Heart left ventricle (tissue), 16 donors: ENCODE results near the gene FAAH2. TPM values are rescaled to one million over a fixed set of nuclear protein-coding genes. Genes with fewer than 3 reads are reported as not detected.
A peak's percentile ranks its signal among the peaks of the same experiment; 100 is the strongest.
"Not testable (repeated sequence)": the region's sequence is repeated elsewhere in the genome, so short reads cannot be mapped to it uniquely, and the experiment has no call there.

ENCODE experiments used
- ATAC-seq, 4 donors: fragments of 200-7000 bp; cut with Tn5 transposase; one replicate each; pipeline ENCODE4 v1.9.1; 2020 to 2022; ENCODE audit warnings: moderate library complexity in 4 of 4, mild to moderate bottlenecking in 3 of 4, moderate number of reproducible peaks in 1 of 4
- DNase-seq, 5 donors: peaks; one replicate each; pipeline ENCODE4 v3.0.0-alpha.2; 2020
- H3K27ac ChIP-seq, 12 donors: fragments of 200-600 bp; sonication (generic) in 4 of 12; one replicate each; pipeline versions ENCODE4 v1.5.0 to v1.8.0; 2016 to 2022; ENCODE audit warnings: mild to moderate bottlenecking in 2 of 12
- H3K27me3 ChIP-seq, 9 donors: fragments of 200-600 bp; sonication (generic) in 2 of 9; one replicate each; pipeline versions ENCODE4 v1.5.1 to v1.8.0; 2016 to 2022; ENCODE audit warnings: mild to moderate bottlenecking in 3 of 9
- H3K36me3 ChIP-seq, 9 donors: fragments of 200-600 bp; sonication (generic) in 2 of 9; one replicate each; pipeline versions ENCODE4 v1.5.0 to v1.8.0; 2018 to 2022; ENCODE audit warnings: mild to moderate bottlenecking in 2 of 9
- H3K4me1 ChIP-seq, 12 donors: fragments of 200-600 bp; sonication (generic) in 4 of 12; one replicate each; pipeline versions ENCODE4 v1.5.0 to v1.8.0; 2016 to 2022; ENCODE audit warnings: mild to moderate bottlenecking in 3 of 12
- H3K4me3 ChIP-seq, 12 donors: fragments of 200-600 bp; sonication (generic) in 4 of 12; one replicate each; pipeline versions ENCODE4 v1.5.0 to v1.8.0; 2017 to 2022; ENCODE audit warnings: mild to moderate bottlenecking in 9 of 12, moderate library complexity in 4 of 12
- H3K9me3 ChIP-seq, 12 donors: fragments of 200-600 bp; sonication (generic) in 4 of 12; one replicate each; pipeline versions ENCODE4 v1.5.0 to v1.8.0; 2016 to 2022; ENCODE audit warnings: mild to moderate bottlenecking in 1 of 12
- POLR2A ChIP-seq, 2 donors: fragments of 450-650 bp; IDR thresholded peaks; one replicate each; pipeline ENCODE4 v1.6.1; 2017; ENCODE audit warnings: antibody characterized with exemption in 2 of 2, mild to moderate bottlenecking in 2 of 2, moderate library complexity in 2 of 2
- WGBS, 4 donors: extraction: QIAGEN DNeasy Blood & Tissue Kit in 2 of 4; methylation state at CpG; one replicate each; pipeline versions ENCODE4 v1.1.5 to v1.1.7; 2013 to 2018; 5-methylcytosine and 5-hydroxymethylcytosine counted together
- intact Hi-C, 10 donors: fragments of 100-400 bp; cut with DNase I; formaldehyde crosslinking; loops; one replicate each; pipeline versions ENCODE4 v1.11.1 to v1.14.2; 2022
- polyA plus RNA-seq, 2 donors: library from polyadenylated mRNA; stranded (reverse); fragments of 200-250 nt; gene quantifications; one replicate each; pipeline ENCODE4 v1.2.3, GENCODE V29; 2013
- total RNA-seq, 9 donors: library from RNA; depleted of rRNA in 2 of 9; stranded (reverse); fragments of >200 nt in 2 of 9; fragmentation: NEBNext Ultra II Directional in 3 of 9; extraction: Animal tissue kit (Norgen Biotek cat#: 25700) in 3 of 9; gene quantifications; one replicate each; pipeline versions ENCODE4 v1.1.0 to v1.2.4, GENCODE V29; 2016 to 2023
- TF ChIP-seq, protein P1 (sequence below), 12 donors: fragments of 200-600 bp; sonication (generic) in 4 of 12; IDR thresholded peaks; one replicate each; pipeline versions ENCODE4 v1.5.0 to v1.8.0; 2018 to 2022; ENCODE audit warnings: antibody characterized with exemption in 12 of 12, mild to moderate bottlenecking in 5 of 12
- donor health status: ischemic (EF 13 %, LVEDD 7.1; RV severe dilation, severe dysfunction).
- donor health status: healthy with polysubstance abuse.
- donor health status: DM: no; HTN: yes; CAD: no.
- donor health status: DM: no; HTN: no; CAD: no.
- donor health status: ischemic (EF 25% LVEDD 6.9; RV normal size, moderate dysfunction).
- donor health status: ischemic (EF 25% LVEDD 5.7; RV mildly dilated, moderate dysfunction).
- donor health status: healthy.
- donor health status: DM: yes; HTN: yes; CAD: no.
- donor health status: ischemic (EF 35%, LVEDD 5.7; RV mildly dilated, moderate dysfunction).
- donor health status: nonischemic (EF 11% LVEDD 7.7; RV severe dilation, severe dysfunction).
- donor health status: DM: yes; HTN: yes; CAD: no.
- donor health status: PGD.
- donor health status: ischemic (EF 29% LVEDD 5.4; RV normal size, mild dysfunction).
- donor health status: nonischemic (EF 23%, LVEDD 6.1; RV moderate dilation, normal function).

Gene FAAH2
- total and polyA plus RNA-seq, 11 donors, result 0.10 to 1.6 (median 0.37) TPM; not detected in 4

DNA sequence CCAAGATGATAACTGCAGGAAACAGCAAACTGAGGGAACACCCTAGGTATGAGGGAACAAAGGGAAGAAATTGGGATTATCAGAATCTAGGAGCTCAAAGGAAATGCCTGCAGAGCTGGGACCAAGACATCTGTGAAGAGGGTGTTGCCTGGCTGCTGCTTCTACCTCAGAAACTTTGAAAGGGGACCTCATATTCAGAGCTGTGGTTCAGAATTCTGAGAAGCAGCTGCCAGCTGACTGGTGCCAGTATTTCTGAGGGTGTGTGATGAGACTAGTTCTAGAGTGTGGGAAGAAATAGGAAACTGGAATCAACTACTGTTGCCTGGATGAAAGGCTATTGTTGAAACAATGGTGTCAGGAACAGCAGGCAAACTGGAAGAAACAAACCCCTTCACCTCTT, 8.5 kb downstream of the FAAH2 start:
- no peak for DNase-seq
- TF ChIP-seq, protein P1, sequence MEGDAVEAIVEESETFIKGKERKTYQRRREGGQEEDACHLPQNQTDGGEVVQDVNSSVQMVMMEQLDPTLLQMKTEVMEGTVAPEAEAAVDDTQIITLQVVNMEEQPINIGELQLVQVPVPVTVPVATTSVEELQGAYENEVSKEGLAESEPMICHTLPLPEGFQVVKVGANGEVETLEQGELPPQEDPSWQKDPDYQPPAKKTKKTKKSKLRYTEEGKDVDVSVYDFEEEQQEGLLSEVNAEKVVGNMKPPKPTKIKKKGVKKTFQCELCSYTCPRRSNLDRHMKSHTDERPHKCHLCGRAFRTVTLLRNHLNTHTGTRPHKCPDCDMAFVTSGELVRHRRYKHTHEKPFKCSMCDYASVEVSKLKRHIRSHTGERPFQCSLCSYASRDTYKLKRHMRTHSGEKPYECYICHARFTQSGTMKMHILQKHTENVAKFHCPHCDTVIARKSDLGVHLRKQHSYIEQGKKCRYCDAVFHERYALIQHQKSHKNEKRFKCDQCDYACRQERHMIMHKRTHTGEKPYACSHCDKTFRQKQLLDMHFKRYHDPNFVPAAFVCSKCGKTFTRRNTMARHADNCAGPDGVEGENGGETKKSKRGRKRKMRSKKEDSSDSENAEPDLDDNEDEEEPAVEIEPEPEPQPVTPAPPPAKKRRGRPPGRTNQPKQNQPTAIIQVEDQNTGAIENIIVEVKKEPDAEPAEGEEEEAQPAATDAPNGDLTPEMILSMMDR (IDR thresholded peaks at IDR 0.05), result no peak
- no peak for TF ChIP-seq POLR2A (IDR thresholded peaks at IDR 0.05)
- intact Hi-C loops, result no loop called here
- Histone ChIP-seq H3K36me3 (no peaks in the 10 kb centered on the region), H3K27me3 (no peaks in the 10 kb centered on the region), H3K4me1 (no peaks in the 10 kb centered on the region), H3K9me3 (peaks cover 0 to 4% (median 0%) of the 10 kb centered on the region in 12 donors), H3K4me3 (no peak overlapping the region), H3K27ac (no peak overlapping the region)
- no peak for ATAC-seq

DNA sequence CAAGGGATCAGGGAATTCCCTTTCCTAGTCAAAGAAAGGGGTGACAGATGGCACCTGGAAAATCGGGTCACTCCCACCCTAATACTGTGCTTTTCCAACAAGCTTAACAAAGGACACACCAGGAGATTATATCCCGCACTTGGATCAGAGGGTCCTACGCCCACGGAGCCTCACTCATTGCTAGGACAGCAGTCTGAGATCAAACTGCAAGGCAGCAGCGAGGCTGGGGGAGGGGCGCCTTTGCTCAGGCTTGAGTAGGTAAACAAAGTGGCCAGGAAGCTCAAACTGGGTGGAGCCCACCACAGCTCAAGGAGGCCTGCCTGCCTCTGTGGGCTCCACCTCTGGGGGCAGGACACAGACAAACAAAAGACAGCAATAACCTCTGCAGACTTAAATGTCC, 9.2 kb downstream of the FAAH2 start:
- DNase-seq, H3K27me3 ChIP-seq, ATAC-seq, H3K9me3 ChIP-seq, H3K27ac ChIP-seq, H3K36me3 ChIP-seq, intact Hi-C loops, H3K4me3 ChIP-seq, H3K4me1 ChIP-seq: not testable (repeated sequence)
- 89 to 96% (median 91%) methylated on average over 6 of the region's 6 CpGs for WGBS, 4 donors

DNA sequence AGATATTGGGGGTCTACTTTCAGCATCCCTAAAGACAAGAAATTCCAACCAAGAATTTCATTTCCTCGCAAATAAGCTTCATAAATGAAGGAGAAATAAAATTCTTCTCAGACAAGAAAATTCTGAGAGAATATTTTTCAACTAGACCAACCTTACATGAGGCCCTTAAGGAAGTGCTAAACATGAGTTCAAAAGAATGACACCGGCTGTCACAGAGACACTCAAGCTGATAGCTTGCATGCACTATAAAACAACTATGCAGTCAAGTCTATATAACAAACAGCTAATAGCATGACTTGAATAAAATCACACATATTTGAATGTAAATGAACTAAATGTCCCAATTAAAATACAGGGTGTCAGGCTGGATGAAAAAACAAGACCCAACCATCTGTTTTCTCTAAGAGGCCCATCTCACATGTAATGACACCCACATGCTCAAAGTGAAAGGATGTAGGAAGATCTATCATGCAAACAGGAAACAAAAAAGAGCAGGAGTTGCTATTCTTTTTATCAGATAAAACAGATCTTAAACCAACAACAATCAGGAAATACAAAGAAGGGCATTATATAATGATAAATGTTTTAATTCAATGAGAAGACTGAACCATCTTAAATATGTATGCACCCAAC, 27.2 kb downstream of the FAAH2 start:
- Histone ChIP-seq H3K27ac (no peak overlapping the region), H3K9me3 (peaks cover 0 to 33% (median 1%) of the 10 kb centered on the region in 12 donors), H3K27me3 (peaks cover 0 to 8% (median 0%) of the 10 kb centered on the region in 9 donors), H3K36me3 (no peaks in the 10 kb centered on the region), H3K4me1 (no peaks in the 10 kb centered on the region), H3K4me3 (no peak overlapping the region)
- TF ChIP-seq, protein P1 (IDR thresholded peaks at IDR 0.05), result no peak
- TF ChIP-seq POLR2A (IDR thresholded peaks at IDR 0.05), result no peak
- ATAC-seq (no peak), DNase-seq (no peak)
- 85 to 96% (median 91%) methylated on average over 2 of the region's 2 CpGs for WGBS, 4 donors
- intact Hi-C loops, result no loop called here

DNA sequence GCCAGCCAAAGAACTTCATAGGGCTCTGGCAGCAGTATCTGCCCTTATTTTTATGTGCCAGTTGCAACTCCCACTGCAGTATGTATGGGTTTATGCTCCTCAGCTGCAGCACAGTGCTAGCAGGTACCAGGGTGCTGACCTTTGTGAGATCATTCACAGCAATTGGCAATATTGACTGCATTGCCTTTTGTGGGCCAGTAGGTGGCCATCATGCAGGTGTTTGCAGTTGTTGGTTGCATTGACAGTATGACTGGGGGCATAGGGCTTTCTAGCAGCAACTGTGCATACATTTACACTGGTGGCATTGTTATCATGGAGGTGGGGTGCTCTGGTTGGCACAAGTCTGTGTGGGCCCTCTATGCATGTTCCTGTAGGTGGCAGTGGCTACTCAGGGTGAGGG, 42.5 kb downstream of the FAAH2 start:
- intact Hi-C loops, result no loop called here
- H3K27me3 ChIP-seq, result no peaks in the 10 kb centered on the region
- no peak for ATAC-seq
- H3K9me3 ChIP-seq, result no peaks in the 10 kb centered on the region
- H3K4me1 ChIP-seq, result no peaks in the 10 kb centered on the region
- TF ChIP-seq, protein P1 (IDR thresholded peaks at IDR 0.05), result peak in 1 of 12 donors; percentile 8
- TF ChIP-seq POLR2A (IDR thresholded peaks at IDR 0.05), result no peak
- H3K36me3 ChIP-seq, result no peaks in the 10 kb centered on the region
- H3K4me3 ChIP-seq, result no peak overlapping the region
- DNase-seq, result no peak
- no peak overlapping the region for H3K27ac ChIP-seq

DNA sequence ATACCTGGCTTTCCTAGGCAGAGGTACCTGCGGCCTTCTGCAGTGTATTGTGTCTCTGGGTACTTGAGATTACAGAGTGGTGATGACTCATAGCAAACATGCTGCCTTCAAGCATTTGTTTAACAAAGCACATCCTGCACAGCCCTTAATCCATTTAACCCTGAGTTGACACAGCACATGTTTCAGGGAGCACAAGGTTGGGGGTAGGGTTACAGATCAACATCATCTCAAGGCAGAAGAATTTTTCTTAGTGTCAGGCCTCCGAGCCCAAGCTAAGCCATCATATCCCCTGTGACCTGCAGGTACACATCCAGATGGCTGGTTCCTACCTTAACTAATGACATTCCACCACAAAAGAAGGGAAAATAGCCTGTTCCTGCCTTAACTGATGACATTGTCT, 49.3 kb downstream of the FAAH2 start:
- DNase-seq, H3K9me3 ChIP-seq, ATAC-seq, H3K27me3 ChIP-seq, H3K27ac ChIP-seq, H3K4me1 ChIP-seq, intact Hi-C loops, H3K4me3 ChIP-seq, H3K36me3 ChIP-seq: not testable (repeated sequence)
- WGBS, 4 donors, result 57 to 73% (median 65%) methylated on average over 2 of the region's 2 CpGs
